NCI-H748 (cell line): ENCODE measurements around the gene CNGB1.
"Not testable (repeated sequence)": the region's sequence is repeated elsewhere in the genome, so short reads cannot be mapped to it uniquely, and the experiment has no call there.

Experiments
- DNase-seq: peaks from one replicate; lab custom pipeline; 2025; ENCODE audit not compliant: unreplicated experiment; lab: John Stamatoyannopoulos, UW

Gene CNGB1

GRCh38 chr16:57837305-57838125 lies 133.4 kb downstream of the CNGB1 start:
- peak; percentile 89 for DNase-seq

- DNase-seq = not testable (repeated sequence)
These were observed 135.5 kb downstream of the CNGB1 start for GRCh38 chr16:57835439-57835838.

GRCh38 chr16:57834936-57835335 lies 136.0 kb downstream of the CNGB1 start:
- DNase-seq = no peak
